ENCODE measurements around the gene TTLL7.

DNA sequence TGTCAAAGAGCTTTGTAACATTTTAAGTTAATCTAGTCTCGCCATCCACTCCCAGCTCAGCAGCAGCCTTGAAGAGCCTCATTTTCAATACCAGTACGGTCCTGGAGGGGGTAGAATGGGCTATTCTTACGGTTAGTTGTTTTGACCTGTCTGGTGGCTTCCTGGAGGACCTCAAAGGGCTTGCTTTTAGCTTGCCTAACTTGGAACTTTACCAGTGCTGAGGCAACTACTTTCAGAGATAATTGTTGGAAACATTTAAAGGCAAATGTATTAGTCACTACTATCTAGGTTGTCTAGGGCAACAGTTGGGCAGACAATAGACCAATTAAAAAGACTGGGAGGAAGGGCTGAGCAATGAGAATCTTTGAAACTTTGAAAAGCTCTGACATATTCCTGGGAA is 56.0 kb downstream of the TTLL7 start:
- TF ChIP-seq CTCF (IDR thresholded peaks at IDR 0.05; ENCODE audit: insufficient read depth, low read length, poor library complexity, severe bottlenecking) (no peak), EZH2phosphoT487 (conservative IDR thresholded peaks at IDR 0.05; ENCODE audit: low read length) (no peak)
